GM12878 (cell line): ENCODE measurements around the gene PTX4. TPM values are rescaled to one million over a fixed set of nuclear protein-coding genes. Genes with fewer than 3 reads are reported as not detected.

Source experiments
- BHLHE40 ChIP-seq, 2 experiments: fragments of 450-650 bp in 1 of 2; IDR thresholded peaks; 2 replicates each; pipeline ENCODE4 v1.6.1; 2011 to 2017; ENCODE audit warnings: low read depth in 2 of 2, borderline replicate concordance in 1 of 2, improper control_type of control experiment in 1 of 2, low read length in 1 of 2, mild to moderate bottlenecking in 1 of 2
- FOXK2 ChIP-seq: fragments of 450-650 bp; IDR thresholded peaks from 2 replicates; pipeline ENCODE4 v1.6.1; 2017; ENCODE audit warnings: mild to moderate bottlenecking, moderate library complexity
- MAX ChIP-seq: IDR thresholded peaks from 2 replicates; pipeline ENCODE4 v1.6.1; 2012; ENCODE audit warnings: low read depth, low read length, improper control_type of control experiment
- MEF2B ChIP-seq: fragments of 450-650 bp; IDR thresholded peaks from 2 replicates; pipeline ENCODE4 v1.6.1; 2018; ENCODE audit warnings: mild to moderate bottlenecking, moderate library complexity; ENCODE audit not compliant: partially characterized antibody, poor library complexity, severe bottlenecking
- NFYA ChIP-seq: IDR thresholded peaks from 2 replicates; pipeline ENCODE4 v1.6.1; 2011; ENCODE audit warnings: low read depth, mild to moderate bottlenecking, low read length, improper control_type of control experiment, borderline replicate concordance
- ZNF592 ChIP-seq: fragments of 450-650 bp; IDR thresholded peaks from 2 replicates; pipeline ENCODE4 v1.6.1; 2017; ENCODE audit warnings: mild to moderate bottlenecking, moderate library complexity
- ZNF687 ChIP-seq: fragments of 450-650 bp; IDR thresholded peaks from 2 replicates; pipeline ENCODE4 v1.6.1; 2017; ENCODE audit warnings: mild to moderate bottlenecking, moderate library complexity
- polyA plus RNA-seq, 11 experiments: library from polyadenylated mRNA; depleted of rRNA in 4 of 11; unstranded in 6 of 11; stranded (reverse) in 5 of 11; fragments of >200 nt; fragmentation: Nextera tagmentation in 4 of 11; fragmentation: Illumina TruSeq in 1 of 11; extraction: Ambion mirVana in 4 of 11; extraction: Trizol in 1 of 11; gene quantifications; 1 replicate in 1 of 11; 2 replicates in 10 of 11; pipeline versions ENCODE4 v1.2.1 to v1.2.3, GENCODE V29; 2011 to 2016; ENCODE audit warnings: inconsistent platforms in 2 of 11, missing spikeins in 2 of 11, low read depth in 1 of 11
- total RNA-seq, 4 experiments: library from RNA; depleted of rRNA in 3 of 4; stranded (reverse); fragments of >200 nt in 3 of 4; fragmentation: Illumina TruSeq in 1 of 4; extraction: Trizol in 1 of 4; gene quantifications; 2 replicates each; pipeline versions ENCODE4 v1.2.1 to v1.2.3, GENCODE V29; 2013 to 2021

PTX4 gene
- total and polyA plus RNA-seq, 10 of the 15 experiments (the other 5 are each of a cell fraction or from before 2014, with no cell fraction given), result not detected

GRCh38 chr16:1501630-1502029, 12.9 kb upstream of the PTX4 start (continued):
- TF ChIP-seq BHLHE40 (IDR thresholded peaks at IDR 0.05; ENCODE audit: borderline replicate concordance in 1 of 2, low read depth in 2 of 2, low read length in 1 of 2), result no peak
- no peak for TF ChIP-seq ZNF687
- TF ChIP-seq MAX, result no peak
- TF ChIP-seq MEF2B, result no peak
- no peak for TF ChIP-seq NFYA
- TF ChIP-seq ZNF592, result no peak
- TF ChIP-seq FOXK2, result no peak
